Psoas muscle (tissue), 8 donors: Measurements from ENCODE around the gene GTSE1. TPM values are rescaled to one million over a fixed set of nuclear protein-coding genes. Genes with fewer than 3 reads are reported as not detected.

Experiments
- ATAC-seq, 4 donors: fragments of 200-7000 bp; cut with Tn5 transposase; one replicate each; pipeline ENCODE4 v1.9.1; 2020; ENCODE audit warnings: moderate library complexity in 3 of 4, mild to moderate bottlenecking in 2 of 4
- DNase-seq, 2 donors: peaks; one replicate each; pipeline ENCODE4 v3.0.0-alpha.2; 2020
- H3K27ac ChIP-seq: fragments of 200-600 bp; one replicate; pipeline ENCODE4 v1.8.0; 2022
- H3K27me3 ChIP-seq, 3 donors: fragments of 200-600 bp in 1 of 3; one replicate each; pipeline versions ENCODE4 v1.6.1 to v1.8.0; 2013 to 2022; ENCODE audit warnings: low read length in 2 of 3, mild to moderate bottlenecking in 2 of 3, moderate library complexity in 1 of 3; ENCODE audit not compliant: insufficient read depth in 3 of 3
- H3K36me3 ChIP-seq, 2 donors: fragments of 200-600 bp in 1 of 2; one replicate each; pipeline versions ENCODE4 v1.6.1 to v1.8.0; 2013 to 2022; ENCODE audit warnings: low read depth in 1 of 2, mild to moderate bottlenecking in 1 of 2, moderate library complexity in 1 of 2; ENCODE audit not compliant: insufficient read depth in 1 of 2
- H3K4me1 ChIP-seq: fragments of 200-600 bp; one replicate; pipeline ENCODE4 v1.8.0; 2022
- H3K4me3 ChIP-seq: fragments of 200-600 bp; one replicate; pipeline ENCODE4 v1.8.0; 2022; ENCODE audit warnings: mild to moderate bottlenecking
- H3K9me3 ChIP-seq: fragments of 200-600 bp; one replicate; pipeline ENCODE4 v1.8.0; 2022
- WGBS, 3 donors: extraction: QIAGEN DNeasy Blood & Tissue Kit; methylation state at CpG; one replicate each; pipeline versions ENCODE4 v1.1.6 to v1.1.7; 2013; 5-methylcytosine and 5-hydroxymethylcytosine counted together
- intact Hi-C, 2 donors: fragments of 100-400 bp; cut with DNase I; formaldehyde crosslinking; loops; one replicate each; pipeline versions ENCODE4 v1.11.0 to v1.14.2; 2022
- polyA plus RNA-seq, 3 donors: library from polyadenylated mRNA; stranded (reverse); fragments of 200-250 nt; gene quantifications; one replicate each; pipeline ENCODE4 v1.2.3, GENCODE V29; 2013
- total RNA-seq, 4 donors: library from RNA; stranded (reverse); fragmentation: NEBNext Ultra II Directional in 2 of 4; extraction: Animal tissue kit (Norgen Biotek cat#: 25700) in 2 of 4; gene quantifications; one replicate each; pipeline versions ENCODE4 v1.2.1 to v1.2.4, GENCODE V29; 2021 to 2023
- TF ChIP-seq, protein P1 (sequence below): fragments of 200-600 bp; IDR thresholded peaks from one replicate; pipeline ENCODE4 v1.8.0; 2022; ENCODE audit warnings: antibody characterized with exemption
- donor health status: healthy with polysubstance abuse.
- donor health status: DM: no; HTN: no; CAD: no; lungs with moderate emphysema.
- donor health status: Bipolar disorder and iron deficiency.
- donor health status: healthy.
- donor health status: DM: yes; HTN: yes; CAD: no.
- donor health status: DM: no; HTN: no; CAD: no.
- donor health status: DM: no; HTN: no; CAD: no.
- donor health status: DM: yes; HTN: yes; CAD: no.

GTSE1 gene
- total and polyA plus RNA-seq, 7 donors, result 0.04 to 0.47 (median 0.16) TPM; not detected in 1

DNA sequence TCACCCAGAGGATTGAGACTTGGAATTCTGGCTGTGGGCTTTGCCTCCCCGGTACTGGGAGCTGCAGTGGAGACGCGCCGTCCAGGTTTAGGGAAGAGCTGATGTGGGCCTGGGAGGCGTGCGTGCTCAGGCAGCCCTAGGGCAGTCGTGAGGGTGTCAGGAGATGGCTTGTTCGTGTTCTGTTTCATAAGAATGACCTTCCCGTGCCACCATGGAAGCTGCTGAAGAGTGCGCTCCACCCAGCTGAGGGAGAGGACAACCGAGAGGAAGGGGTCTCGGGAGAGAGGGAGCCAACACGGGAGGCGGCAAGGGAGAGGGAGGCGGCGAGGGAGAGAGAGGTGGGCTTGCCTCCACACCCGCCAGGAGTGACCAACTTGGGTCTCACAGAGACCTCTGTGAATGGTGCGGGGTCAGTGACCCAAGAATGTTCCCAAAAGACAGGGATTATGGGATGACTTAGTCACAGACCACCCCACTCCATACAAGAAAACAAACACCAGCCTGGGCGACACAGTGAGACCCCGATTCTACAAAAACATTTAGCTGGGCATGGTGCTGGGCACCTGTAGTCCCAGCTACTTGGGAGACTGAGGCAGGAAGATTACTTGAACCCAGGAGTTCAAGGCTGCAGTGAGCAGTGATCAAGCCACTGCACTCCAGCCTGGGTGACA is 24.2 kb downstream of the GTSE1 start:
- intact Hi-C loops, result no loop called here
- TF ChIP-seq, protein P1, sequence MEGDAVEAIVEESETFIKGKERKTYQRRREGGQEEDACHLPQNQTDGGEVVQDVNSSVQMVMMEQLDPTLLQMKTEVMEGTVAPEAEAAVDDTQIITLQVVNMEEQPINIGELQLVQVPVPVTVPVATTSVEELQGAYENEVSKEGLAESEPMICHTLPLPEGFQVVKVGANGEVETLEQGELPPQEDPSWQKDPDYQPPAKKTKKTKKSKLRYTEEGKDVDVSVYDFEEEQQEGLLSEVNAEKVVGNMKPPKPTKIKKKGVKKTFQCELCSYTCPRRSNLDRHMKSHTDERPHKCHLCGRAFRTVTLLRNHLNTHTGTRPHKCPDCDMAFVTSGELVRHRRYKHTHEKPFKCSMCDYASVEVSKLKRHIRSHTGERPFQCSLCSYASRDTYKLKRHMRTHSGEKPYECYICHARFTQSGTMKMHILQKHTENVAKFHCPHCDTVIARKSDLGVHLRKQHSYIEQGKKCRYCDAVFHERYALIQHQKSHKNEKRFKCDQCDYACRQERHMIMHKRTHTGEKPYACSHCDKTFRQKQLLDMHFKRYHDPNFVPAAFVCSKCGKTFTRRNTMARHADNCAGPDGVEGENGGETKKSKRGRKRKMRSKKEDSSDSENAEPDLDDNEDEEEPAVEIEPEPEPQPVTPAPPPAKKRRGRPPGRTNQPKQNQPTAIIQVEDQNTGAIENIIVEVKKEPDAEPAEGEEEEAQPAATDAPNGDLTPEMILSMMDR, result no peak
- Histone ChIP-seq H3K36me3 (no peaks in the 10 kb centered on the region), H3K27ac (no peak overlapping the region), H3K4me1 (no peaks in the 10 kb centered on the region), H3K4me3 (no peak overlapping the region), H3K27me3 (no peaks in the 10 kb centered on the region), H3K9me3 (no peaks in the 10 kb centered on the region)
- ATAC-seq (no peak), DNase-seq (no peak)
- 95 to 97% (median 95%) methylated on average over 20 of the region's 20 CpGs for WGBS, 3 donors

DNA sequence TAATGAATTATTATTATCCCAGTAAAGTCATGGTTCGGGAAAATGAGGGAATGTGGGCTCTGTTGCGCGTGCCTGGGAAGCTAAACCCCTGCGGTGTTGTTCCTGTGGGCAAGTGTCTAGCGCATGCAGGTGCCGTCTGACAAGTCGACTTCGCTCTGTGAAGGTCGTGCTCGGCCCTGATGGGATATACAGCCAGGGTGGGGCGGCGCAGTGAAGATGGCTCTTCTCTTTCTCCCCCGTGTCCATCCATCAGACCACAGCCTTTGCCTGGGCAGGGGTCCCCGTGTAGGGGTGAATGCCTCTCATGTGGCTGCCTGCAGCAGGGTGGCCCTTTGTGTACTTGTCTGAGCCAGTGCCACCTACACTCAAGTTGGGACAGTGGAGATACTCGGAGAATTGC is 26.0 kb downstream of the GTSE1 start:
- no peaks in the 10 kb centered on the region for H3K9me3 ChIP-seq
- no peaks in the 10 kb centered on the region for H3K27me3 ChIP-seq
- no peak overlapping the region for H3K27ac ChIP-seq
- no peaks in the 10 kb centered on the region for H3K4me1 ChIP-seq
- intact Hi-C loops, result no loop called here
- no peaks in the 10 kb centered on the region for H3K36me3 ChIP-seq
- 94 to 96% (median 94%) methylated on average over 15 of the region's 15 CpGs for WGBS, 3 donors
- ATAC-seq (no peak), DNase-seq (no peak)
- TF ChIP-seq, protein P1, result no peak
- H3K4me3 ChIP-seq, result no peak overlapping the region

- no peaks in the 10 kb centered on the region for H3K9me3 ChIP-seq
- no peaks in the 10 kb centered on the region for H3K4me1 ChIP-seq
- no peak overlapping the region for H3K4me3 ChIP-seq
- TF ChIP-seq, protein P1, result no peak
- 93 to 96% (median 94%) methylated on average over 19 of the region's 19 CpGs for WGBS, 3 donors
- DNase-seq, result no peak
- no peaks in the 10 kb centered on the region for H3K27me3 ChIP-seq
- H3K36me3 ChIP-seq, result no peaks in the 10 kb centered on the region
- H3K27ac ChIP-seq, result no peak overlapping the region
- ATAC-seq, result no peak
- intact Hi-C loops, result no loop called here
Measured at GRCh38 chr22:46323162-46323561, 26.5 kb downstream of the GTSE1 start.

GRCh38 chr22:46326066-46326680 is 29.5 kb downstream of the GTSE1 start:
- Histone ChIP-seq H3K4me1 (no peaks in the 10 kb centered on the region), H3K36me3 (no peaks in the 10 kb centered on the region), H3K9me3 (no peaks in the 10 kb centered on the region), H3K27me3 (no peaks in the 10 kb centered on the region), H3K27ac (no peak overlapping the region), H3K4me3 (no peak overlapping the region)
- no peak for DNase-seq
- intact Hi-C loops, result no loop called here
- TF ChIP-seq, protein P1, result no peak
- ATAC-seq, result no peak
- WGBS, 3 donors, result 90 to 96% (median 92%) methylated on average over 23 of the region's 23 CpGs
